ENCODE results near the gene SFXN4. TPM values are rescaled to one million over a fixed set of nuclear protein-coding genes. Genes with fewer than 3 reads are reported as not detected.

The SFXN4 gene
- total RNA-seq, 1 donor from 2014 or later = 16.7 TPM

GRCh38 chr10:119135513-119135881 is 30.0 kb downstream of the SFXN4 start:
- no peak for DNase-seq (ENCODE audit: low read depth)
- no peak overlapping the region for H3K4me3 ChIP-seq (ENCODE audit: insufficient read depth, low read depth, low read length)
- no peaks in the 10 kb centered on the region for H3K9me3 ChIP-seq (ENCODE audit: insufficient read depth, low read depth, low read length)
- TF ChIP-seq, protein P1, sequence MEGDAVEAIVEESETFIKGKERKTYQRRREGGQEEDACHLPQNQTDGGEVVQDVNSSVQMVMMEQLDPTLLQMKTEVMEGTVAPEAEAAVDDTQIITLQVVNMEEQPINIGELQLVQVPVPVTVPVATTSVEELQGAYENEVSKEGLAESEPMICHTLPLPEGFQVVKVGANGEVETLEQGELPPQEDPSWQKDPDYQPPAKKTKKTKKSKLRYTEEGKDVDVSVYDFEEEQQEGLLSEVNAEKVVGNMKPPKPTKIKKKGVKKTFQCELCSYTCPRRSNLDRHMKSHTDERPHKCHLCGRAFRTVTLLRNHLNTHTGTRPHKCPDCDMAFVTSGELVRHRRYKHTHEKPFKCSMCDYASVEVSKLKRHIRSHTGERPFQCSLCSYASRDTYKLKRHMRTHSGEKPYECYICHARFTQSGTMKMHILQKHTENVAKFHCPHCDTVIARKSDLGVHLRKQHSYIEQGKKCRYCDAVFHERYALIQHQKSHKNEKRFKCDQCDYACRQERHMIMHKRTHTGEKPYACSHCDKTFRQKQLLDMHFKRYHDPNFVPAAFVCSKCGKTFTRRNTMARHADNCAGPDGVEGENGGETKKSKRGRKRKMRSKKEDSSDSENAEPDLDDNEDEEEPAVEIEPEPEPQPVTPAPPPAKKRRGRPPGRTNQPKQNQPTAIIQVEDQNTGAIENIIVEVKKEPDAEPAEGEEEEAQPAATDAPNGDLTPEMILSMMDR (IDR thresholded peaks at IDR 0.05; ENCODE audit: insufficient read depth, low read depth, low read length) = no peak
- TF ChIP-seq EZH2 (IDR thresholded peaks at IDR 0.05; ENCODE audit: insufficient read depth, low read length) = no peak
- no peak overlapping the region for H3K4me2 ChIP-seq (ENCODE audit: low read length)
- Mint-ChIP-seq H3K36me3 (ENCODE audit: low read depth, unreplicated experiment) (peaks cover 21% of the 10 kb centered on the region), H3K27me3 (ENCODE audit: low read depth, unreplicated experiment) (no peaks in the 10 kb centered on the region), H3K4me1 (ENCODE audit: low read depth, unreplicated experiment) (peaks cover 17% of the 10 kb centered on the region), H3K4me3 (ENCODE audit: unreplicated experiment) (no peak overlapping the region), H3K27ac (ENCODE audit: unreplicated experiment) (no peak overlapping the region), H3K9me3 (ENCODE audit: unreplicated experiment) (no peaks in the 10 kb centered on the region)
- no peaks in the 10 kb centered on the region for H3K27me3 ChIP-seq (ENCODE audit: insufficient read depth, low read length)
- peaks cover 3% of the 10 kb centered on the region for H3K36me3 ChIP-seq (ENCODE audit: insufficient read depth, low read length)
- FAIRE-seq = no peak
- no peaks in the 10 kb centered on the region for H3K4me1 ChIP-seq (ENCODE audit: insufficient read depth, low read length)
- H3K9ac ChIP-seq (ENCODE audit: low read length) = no peak overlapping the region
- no peak overlapping the region for H3K27ac ChIP-seq (ENCODE audit: low read depth, low read length)
- no peaks in the 10 kb centered on the region for H3K79me2 ChIP-seq (ENCODE audit: insufficient read depth, low read length)
- H4K20me1 ChIP-seq (ENCODE audit: insufficient read depth, low read length) = no peaks in the 10 kb centered on the region
- H2AFZ ChIP-seq (ENCODE audit: low read depth, low read length) = no peak overlapping the region

GRCh38 chr10:119133949-119134348 is 31.6 kb downstream of the SFXN4 start:
- Histone ChIP-seq H3K79me2 (ENCODE audit: insufficient read depth, low read length) (no peaks in the 10 kb centered on the region), H3K27me3 (ENCODE audit: insufficient read depth, low read length) (no peaks in the 10 kb centered on the region), H3K4me3 (ENCODE audit: insufficient read depth, low read depth, low read length) (no peak overlapping the region), H3K4me1 (ENCODE audit: insufficient read depth, low read length) (no peaks in the 10 kb centered on the region), H3K4me2 (ENCODE audit: low read length) (no peak overlapping the region), H3K9me3 (ENCODE audit: insufficient read depth, low read depth, low read length) (no peaks in the 10 kb centered on the region), H2AFZ (ENCODE audit: low read depth, low read length) (no peak overlapping the region), H4K20me1 (ENCODE audit: insufficient read depth, low read length) (no peaks in the 10 kb centered on the region), H3K36me3 (ENCODE audit: insufficient read depth, low read length) (peaks cover 6% of the 10 kb centered on the region), H3K9ac (ENCODE audit: low read length) (no peak overlapping the region), H3K27ac (ENCODE audit: low read depth, low read length) (no peak overlapping the region)
- TF ChIP-seq, protein P1 (IDR thresholded peaks at IDR 0.05; ENCODE audit: insufficient read depth, low read depth, low read length) = no peak
- no peak for TF ChIP-seq EZH2 (IDR thresholded peaks at IDR 0.05; ENCODE audit: insufficient read depth, low read length)
- FAIRE-seq = no peak
- no peak for DNase-seq (ENCODE audit: low read depth)
- Mint-ChIP-seq H3K27ac (ENCODE audit: unreplicated experiment) (no peak overlapping the region), H3K36me3 (ENCODE audit: low read depth, unreplicated experiment) (peaks cover 18% of the 10 kb centered on the region), H3K4me3 (ENCODE audit: unreplicated experiment) (no peak overlapping the region), H3K9me3 (ENCODE audit: unreplicated experiment) (no peaks in the 10 kb centered on the region), H3K4me1 (ENCODE audit: low read depth, unreplicated experiment) (peaks cover 17% of the 10 kb centered on the region), H3K27me3 (ENCODE audit: low read depth, unreplicated experiment) (no peaks in the 10 kb centered on the region)

- no peak overlapping the region for H3K27ac Mint-ChIP-seq (ENCODE audit: unreplicated experiment)
- no peak overlapping the region for H2AFZ ChIP-seq (ENCODE audit: low read depth, low read length)
- no peak overlapping the region for H3K9ac ChIP-seq (ENCODE audit: low read length)
- no peak overlapping the region for H3K4me3 Mint-ChIP-seq (ENCODE audit: unreplicated experiment)
- H3K27me3 ChIP-seq (ENCODE audit: insufficient read depth, low read length) = no peaks in the 10 kb centered on the region
- TF ChIP-seq, protein P1 (IDR thresholded peaks at IDR 0.05; ENCODE audit: insufficient read depth, low read depth, low read length) = no peak
- TF ChIP-seq EZH2 (IDR thresholded peaks at IDR 0.05; ENCODE audit: insufficient read depth, low read length) = no peak
- H4K20me1 ChIP-seq (ENCODE audit: insufficient read depth, low read length) = no peaks in the 10 kb centered on the region
- no peaks in the 10 kb centered on the region for H3K79me2 ChIP-seq (ENCODE audit: insufficient read depth, low read length)
- peaks cover 9% of the 10 kb centered on the region for H3K36me3 ChIP-seq (ENCODE audit: insufficient read depth, low read length)
- H3K4me1 ChIP-seq (ENCODE audit: insufficient read depth, low read length) = no peaks in the 10 kb centered on the region
- peaks cover 11% of the 10 kb centered on the region for H3K4me1 Mint-ChIP-seq (ENCODE audit: low read depth, unreplicated experiment)
- H3K4me2 ChIP-seq (ENCODE audit: low read length) = no peak overlapping the region
- no peak overlapping the region for H3K27ac ChIP-seq (ENCODE audit: low read depth, low read length)
- DNase-seq (ENCODE audit: low read depth) (no peak), FAIRE-seq (no peak)
- H3K9me3 Mint-ChIP-seq (ENCODE audit: unreplicated experiment) = no peaks in the 10 kb centered on the region
- no peaks in the 10 kb centered on the region for H3K9me3 ChIP-seq (ENCODE audit: insufficient read depth, low read depth, low read length)
- no peaks in the 10 kb centered on the region for H3K27me3 Mint-ChIP-seq (ENCODE audit: low read depth, unreplicated experiment)
- H3K4me3 ChIP-seq (ENCODE audit: insufficient read depth, low read depth, low read length) = no peak overlapping the region
- H3K36me3 Mint-ChIP-seq (ENCODE audit: low read depth, unreplicated experiment) = peaks cover 22% of the 10 kb centered on the region
Measured at GRCh38 chr10:119132521-119133345, 32.8 kb downstream of the SFXN4 start.
